HG03139 (cell line): ENCODE data around the gene INO80E.
A peak's percentile ranks its signal among the peaks of the same experiment; 100 is the strongest.
"Not testable (repeated sequence)": the region's sequence is repeated elsewhere in the genome, so short reads cannot be mapped to it uniquely, and the experiment has no call there.

ENCODE experiments used
- ATAC-seq: cut with Tn5 transposase; IDR thresholded peaks from one replicate; pipeline ENCODE4 v1.9.1; 2021; ENCODE audit not compliant: unreplicated experiment

INO80E gene

DNA sequence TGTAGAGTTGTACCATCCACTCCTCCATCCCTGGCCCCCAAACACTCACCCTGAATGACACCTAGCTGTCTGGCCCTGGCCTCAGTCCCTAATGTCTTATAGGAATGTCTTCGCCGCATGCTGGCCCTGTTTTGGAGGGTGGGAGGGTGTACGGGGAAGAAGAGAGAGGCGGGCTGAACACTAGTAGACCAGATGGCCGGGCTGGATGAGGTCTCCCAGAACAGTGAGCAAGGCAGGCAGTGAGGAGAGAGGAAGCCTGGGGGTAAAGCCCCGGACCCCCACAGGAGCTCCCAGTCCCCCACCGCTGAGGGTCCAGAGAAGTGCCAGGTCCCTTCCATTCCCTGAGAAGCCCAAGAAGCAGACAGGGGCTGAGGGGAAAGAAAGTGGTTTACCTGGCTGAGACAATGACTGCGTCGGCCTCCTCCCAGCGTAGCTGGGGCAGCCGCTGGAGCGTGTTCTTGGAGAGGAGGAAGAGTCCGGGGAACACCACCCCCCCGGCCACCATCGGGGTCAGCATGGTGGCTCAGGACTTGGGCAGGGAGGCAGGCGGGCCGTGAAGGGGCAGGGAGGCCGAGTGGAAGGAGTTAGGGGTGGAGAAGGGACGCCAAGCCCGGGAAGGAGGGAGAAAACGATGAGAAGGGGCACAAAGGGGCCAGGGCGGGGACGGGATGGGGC lies 34.1 kb downstream of the INO80E start:
- ATAC-seq, result no peak

DNA sequence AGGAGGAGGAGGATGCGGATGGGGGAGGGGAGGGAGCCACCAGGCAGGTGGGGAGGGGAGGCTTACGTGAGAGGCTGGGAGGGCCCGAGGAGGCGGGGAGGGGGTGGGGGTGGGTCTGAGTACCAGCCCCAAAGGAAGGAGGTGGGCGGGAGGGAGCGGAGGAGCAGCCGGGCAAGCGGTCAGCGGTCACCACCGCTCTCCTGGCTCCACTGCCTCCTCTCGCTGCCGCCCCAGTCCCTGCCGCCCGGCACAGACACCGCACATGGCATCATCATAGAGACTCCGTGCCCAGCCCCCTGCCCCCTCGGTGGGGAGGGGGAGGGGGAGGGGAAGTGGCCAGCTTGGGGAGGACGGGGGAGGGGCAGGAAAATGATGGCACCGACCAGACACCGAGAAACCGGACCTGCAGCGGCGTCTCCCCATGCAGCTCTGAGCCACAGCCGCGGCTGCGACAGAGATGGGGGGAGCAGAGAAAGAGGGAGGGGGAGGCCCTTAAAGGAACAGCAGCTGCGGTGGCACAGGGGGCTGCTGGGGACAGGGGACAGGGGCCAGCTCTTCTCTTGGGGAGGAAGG lies 34.9 kb downstream of the INO80E start, which contains the start of gene TLCD3B:
TSS of gene TLCD3B (minus strand) at position 431 of the 573 bp plus-strand sequence. CDS start 744 bp downstream, outside the sequence.
- ATAC-seq, result no peak

DNA sequence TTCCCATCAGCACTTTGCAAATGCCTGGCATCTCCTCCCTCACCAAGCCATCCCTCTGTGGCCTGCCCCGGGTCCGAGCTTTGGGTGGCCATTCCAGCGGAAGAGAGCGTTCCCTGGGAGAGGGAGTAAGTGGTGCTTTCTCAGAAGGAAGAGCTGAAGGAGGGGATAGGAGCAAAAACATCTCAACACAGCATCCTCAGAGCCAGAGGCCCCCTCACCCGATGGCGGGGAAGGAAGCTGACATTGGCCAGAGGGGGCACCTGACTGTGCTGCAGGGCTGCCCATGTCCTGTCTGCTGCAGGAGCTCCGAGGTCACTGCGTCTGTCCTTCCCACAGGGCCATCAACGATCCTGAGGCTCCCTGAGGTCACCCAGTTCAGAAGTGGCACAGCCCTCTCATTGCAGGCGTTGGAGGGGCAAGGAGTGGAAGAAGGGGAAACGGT lies 35.5 kb downstream of the INO80E start:
- no peak for ATAC-seq

DNA sequence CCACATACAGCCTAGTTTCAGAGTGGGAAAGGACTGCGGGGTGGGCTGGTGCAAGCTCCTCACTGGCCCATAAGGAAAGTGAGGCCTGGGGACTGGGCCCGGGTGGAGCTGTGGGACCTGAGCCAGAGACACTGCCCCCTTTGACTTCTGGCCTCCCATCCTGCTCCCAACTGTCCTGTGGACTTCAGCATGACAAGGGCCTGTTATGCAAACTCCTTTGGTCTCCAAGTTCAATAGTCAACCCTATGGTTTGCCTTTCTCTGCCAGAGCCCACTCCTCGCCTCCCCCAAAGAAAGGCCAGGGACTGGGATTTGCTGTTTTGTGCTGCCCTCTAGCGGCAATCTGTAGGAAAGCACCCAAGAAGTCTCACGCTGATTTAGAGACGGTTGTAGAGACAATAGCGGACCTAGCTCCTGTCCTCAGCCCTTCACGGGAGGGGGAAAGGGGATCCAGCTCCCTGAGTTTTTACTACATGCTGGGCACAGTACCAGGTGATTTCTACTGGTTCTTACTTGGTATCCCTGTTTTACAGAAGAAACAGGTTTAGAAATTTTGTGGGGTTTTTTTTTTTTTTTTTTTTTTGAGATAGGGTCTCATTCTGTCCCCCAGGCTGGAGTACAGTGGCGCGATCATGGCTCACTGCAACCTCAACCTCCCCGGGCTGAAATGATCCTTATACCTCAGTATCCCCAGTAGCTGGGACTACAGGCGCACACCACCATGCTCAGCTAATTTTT lies 36.2 kb downstream of the INO80E start:
- ATAC-seq, result no peak

DNA sequence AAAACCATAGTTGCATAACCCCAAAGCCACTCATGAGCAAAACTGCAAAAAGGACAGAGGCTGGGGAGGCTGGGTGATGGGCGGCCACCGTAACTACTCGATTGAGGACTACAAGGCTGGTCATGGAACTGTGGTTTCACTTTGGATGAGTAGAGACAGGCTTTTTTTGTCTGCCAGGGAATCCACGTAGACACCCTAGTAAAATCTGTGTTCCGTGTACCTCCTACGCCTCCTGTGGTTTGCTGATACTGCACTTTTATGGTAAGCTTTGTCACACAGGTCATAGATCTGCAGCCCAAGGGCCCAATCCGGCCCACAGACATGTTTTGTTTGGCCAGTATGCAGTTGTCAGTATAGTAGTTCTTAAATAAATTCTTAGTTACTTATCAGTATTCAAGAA lies 37.2 kb downstream of the INO80E start:
- ATAC-seq, result no peak

DNA sequence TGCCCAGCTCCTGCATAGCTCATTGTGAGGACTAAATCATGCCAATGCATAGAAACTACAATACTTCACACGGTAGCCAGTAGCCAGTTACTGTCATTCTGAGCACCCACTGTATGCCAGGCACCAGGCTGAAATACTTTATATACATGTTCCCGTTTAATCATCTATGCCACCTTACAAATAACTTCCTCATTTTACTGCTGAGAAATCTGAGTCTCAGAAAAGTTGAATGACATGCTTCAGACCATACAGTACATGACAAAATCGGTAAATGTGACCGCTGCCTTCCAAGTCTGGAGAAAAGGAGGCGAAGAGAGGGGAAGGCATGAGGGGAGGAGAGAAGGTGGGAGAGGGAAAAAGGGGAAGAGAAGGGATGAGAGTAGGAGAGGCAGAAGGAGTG lies 44.2 kb downstream of the INO80E start:
- ATAC-seq, result no peak

DNA sequence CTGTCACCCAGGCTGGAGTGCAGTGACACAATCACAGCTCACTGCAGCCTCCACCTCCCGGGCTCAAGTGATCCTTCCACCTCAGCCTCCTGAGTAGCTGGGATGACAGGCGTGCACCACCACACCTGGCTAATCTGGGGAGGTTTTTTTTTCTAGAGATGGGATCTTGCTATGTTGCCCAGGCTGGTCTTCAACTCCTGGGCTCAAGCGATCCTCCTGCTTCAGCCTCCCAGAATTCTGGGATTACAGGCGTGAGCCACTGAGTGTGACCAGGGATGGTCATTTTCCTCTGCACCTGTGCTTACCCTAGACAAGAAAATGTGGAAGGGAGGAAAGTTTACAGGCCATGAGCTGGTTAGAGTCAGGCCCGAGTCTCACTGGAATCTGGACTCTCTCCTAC lies 44.6 kb downstream of the INO80E start:
- ATAC-seq, result not testable (repeated sequence)

DNA sequence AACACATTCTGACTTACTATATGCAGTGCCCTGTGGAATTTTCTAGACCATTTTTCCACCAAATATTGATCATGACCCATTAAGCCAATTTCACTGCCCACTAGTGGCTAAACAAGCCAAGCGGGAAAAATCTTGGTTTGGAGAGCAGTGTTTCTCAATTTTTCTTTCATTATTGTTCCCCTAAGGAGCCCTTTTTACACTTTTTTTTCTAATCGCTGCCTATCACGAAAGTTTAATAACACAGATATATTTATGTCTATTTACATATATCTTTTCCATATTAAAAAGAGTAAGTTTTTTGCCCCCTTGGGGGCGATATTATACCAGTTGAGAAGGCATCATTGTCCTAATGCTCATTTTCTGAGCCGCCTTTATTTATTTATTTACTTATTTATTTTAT lies 45.8 kb downstream of the INO80E start:
- no peak for ATAC-seq

DNA sequence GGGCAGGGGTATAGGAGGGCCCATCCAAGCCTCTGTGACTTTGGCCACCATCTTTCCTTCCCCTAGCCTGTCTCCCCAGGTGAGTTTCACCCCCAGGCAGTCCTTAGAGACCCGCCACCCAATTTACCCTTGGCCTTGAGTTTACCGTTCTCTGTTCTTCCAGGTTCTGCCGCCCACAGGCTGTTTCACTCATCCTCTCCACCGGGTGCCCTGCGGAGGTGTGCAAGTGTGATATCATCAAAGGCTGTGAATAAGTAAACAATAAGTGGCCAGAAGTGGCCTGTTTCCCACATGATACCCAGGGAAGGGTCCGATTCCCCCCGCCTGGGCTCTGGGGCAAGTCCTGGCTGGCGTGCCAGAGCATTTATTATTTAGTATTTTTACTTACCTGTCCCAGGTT lies 50.1 kb downstream of the INO80E start:
- ATAC-seq, result no peak

DNA sequence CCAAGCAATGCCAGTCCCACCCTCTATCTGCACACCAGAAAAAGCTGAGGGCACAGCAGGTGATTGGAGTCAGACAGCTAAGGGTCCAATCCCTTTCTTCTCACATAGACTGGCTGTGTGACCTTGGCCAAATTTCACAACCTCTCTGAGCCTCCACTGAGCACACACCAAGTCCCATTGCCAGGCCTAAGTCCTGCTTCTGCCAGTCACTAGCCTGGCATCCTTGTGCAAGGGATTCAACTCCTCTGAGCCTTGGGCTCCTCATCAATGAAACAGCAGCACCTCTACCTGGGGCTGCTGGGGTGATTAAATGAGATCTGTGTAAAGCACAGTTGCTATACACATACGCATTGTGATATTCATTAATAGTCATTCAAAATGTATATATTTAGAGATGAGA lies 50.5 kb downstream of the INO80E start:
- no peak for ATAC-seq

DNA sequence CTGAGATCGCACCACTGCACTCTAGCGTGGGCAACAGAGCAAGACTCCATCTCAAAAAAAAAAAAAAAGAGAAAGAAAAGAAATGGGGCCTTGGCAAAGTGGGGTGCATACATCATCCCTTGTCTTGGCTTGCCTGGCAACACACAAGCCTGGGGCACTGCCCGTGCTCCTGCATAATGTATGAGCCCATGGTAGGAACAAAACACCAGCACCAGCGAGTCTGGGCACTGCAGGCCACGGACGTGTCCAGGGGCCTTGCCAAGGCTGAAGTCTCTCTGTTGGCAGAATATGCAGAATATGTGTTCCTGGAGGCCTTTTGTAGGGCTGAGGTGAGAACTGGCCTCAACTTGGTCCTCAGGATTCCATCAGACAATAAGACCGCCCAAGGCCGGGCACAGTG lies 53.8 kb downstream of the INO80E start:
- no peak for ATAC-seq

DNA sequence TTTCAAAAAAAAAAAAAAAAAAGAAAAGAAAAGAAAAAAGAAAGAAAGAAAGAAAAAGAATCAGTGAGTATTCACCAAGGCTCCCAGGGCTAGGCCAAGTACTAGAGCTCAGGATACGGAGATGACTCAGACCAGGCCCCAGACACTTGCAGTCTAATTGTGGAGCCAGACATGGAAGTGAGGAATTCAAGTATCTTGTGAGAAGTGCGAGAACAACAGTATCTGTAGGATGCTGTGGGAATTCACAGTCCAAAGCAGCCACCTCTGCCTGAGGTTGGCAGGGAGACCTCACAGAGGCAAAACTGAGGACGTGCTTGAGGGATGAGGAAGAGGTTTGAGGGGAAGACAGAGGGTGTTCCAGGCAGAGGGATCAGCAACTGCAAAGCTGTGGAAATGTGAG lies 55.5 kb downstream of the INO80E start:
- no peak for ATAC-seq

DNA sequence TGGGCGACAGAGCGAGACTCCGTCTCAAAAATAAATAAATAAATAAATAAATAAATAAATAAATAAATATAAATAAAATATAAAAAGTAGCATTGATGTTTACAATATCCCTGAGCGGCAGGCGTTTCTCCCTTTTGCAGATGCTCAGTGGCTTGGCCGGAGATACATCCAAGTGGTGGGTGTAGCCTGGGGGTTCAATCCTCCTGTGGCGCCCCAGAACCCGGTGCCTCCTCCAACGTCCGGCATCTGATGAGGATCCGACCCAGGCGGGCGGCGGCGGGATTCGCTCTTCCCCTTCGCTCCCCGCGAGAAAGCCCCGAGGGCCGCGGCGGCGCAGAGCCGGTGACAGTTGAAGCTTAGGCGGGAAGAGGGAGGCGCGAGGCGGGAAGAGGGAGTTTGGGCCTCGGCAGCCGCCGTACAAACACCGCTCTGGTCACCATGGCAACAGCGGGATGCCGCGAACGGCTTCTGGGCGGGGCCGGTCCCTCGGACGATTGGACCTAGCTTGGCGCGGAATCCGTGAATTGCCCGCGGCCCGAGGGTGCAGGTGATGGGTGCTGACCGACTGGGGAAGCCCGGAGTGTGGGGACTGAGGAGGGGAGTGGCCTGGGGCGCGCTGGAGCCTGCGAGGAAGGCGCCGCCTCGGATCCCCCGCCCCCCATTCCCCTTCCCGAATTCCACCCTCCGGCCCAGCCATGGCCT lies 56.8 kb downstream of the INO80E start:
- peak; percentile 45 for ATAC-seq

DNA sequence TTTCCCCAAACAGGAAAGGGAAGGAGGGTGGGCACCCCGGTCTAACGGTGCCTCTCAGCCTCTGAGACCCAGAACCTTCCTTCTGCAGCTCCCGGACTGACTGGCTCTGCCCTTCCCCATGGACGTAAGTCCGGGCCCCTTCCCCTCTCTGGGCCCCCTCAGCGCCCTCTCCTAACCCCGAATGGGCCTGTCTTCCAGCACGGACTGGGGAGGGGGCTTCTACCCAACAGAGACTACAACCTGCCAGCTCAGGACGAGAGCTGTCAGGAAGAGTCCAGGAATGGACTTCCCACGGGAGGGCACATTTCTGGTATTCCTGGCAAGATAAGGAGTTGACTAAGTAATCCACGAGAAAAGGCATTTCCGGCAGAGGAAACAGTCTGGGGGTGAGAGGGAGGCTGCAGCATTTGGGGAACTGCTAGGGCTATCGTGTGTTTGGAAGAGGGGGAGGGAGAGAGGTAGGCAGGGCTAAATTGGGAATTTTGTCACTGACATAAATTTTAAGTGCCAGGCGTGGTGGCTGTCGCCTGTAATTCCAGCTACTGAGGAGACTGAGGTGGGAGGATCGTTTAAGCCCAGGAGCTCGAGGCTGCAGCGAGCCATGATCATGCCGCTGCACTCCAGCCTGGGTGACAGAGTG lies 57.5 kb downstream of the INO80E start:
- no peak for ATAC-seq

DNA sequence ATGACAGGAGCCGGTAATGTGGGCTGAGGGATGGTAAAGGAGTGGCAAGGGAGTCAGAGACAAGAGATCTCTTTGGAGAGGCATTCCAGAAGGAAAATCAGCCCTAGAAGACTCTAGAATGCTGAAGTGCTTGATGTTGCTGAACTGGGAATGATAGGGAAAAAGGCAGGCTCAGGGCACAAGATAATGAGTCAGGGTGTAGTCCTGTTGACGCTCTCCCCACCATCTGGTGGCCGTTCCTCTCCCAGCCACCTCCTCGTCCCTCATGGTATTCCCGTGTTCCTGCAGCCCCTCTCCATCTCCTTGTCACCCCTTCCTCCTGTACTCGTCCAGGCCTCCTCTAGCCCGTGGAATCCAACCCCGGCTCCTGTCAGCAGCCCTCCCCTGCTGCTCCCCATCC lies 58.4 kb downstream of the INO80E start:
- no peak for ATAC-seq

DNA sequence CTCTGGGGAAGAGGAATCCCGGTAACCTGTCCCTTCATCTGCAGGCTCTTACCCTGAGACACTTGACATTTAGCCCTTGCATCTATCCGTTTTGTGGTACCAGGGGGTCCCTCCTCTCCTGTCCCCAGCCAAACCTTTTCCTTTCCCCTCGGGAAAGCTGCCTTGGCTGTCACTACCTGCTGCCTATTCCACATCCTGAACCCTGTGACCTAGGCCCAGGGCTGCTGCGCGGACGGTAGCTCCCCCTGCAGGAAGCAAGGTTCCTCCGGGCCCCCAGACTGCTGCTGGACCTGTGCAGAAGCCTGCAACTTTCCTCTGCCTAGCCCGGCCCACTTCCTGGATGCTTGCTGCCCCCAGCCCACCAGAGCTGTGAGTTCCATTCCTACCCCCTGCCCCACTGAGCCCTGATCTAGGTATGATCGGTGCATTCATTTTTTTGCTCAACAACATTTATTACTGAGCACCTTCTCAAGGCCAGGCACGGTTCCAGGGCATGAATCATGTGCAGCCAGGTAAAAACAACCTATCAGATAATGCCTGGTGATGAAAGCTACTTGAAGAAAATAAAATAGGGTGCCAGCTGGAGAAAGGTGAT lies 59.0 kb downstream of the INO80E start:
- ATAC-seq, result no peak
